Progenitor cell of endocrine pancreas (in vitro differentiated cells): ENCODE data around the gene CNTN1. TPM values are rescaled to one million over a fixed set of nuclear protein-coding genes. Genes with fewer than 3 reads are reported as not detected.
"Not testable (repeated sequence)": the region's sequence is repeated elsewhere in the genome, so short reads cannot be mapped to it uniquely, and the experiment has no call there.

Source experiments
- DNase-seq: peaks from one replicate; pipeline ENCODE4 v3.0.0; 2021; ENCODE audit warnings: low spot score; ENCODE audit not compliant: unreplicated experiment
- H3K27ac Mint-ChIP-seq: 2 replicates; pipeline ENCODE4 v1.8.0; 2021; ENCODE audit warnings: mild to moderate bottlenecking, moderate library complexity, mixed read lengths
- H3K27me3 Mint-ChIP-seq: 2 replicates; pipeline ENCODE4 v1.8.0; 2021; ENCODE audit warnings: mixed read lengths
- H3K36me3 Mint-ChIP-seq: 2 replicates; pipeline ENCODE4 v1.8.0; 2022; ENCODE audit warnings: mixed read lengths; ENCODE audit not compliant: insufficient read depth
- H3K4me1 Mint-ChIP-seq: 2 replicates; pipeline ENCODE4 v1.8.0; 2021; ENCODE audit warnings: low read depth, mixed read lengths
- H3K4me3 Mint-ChIP-seq: 2 replicates; pipeline ENCODE4 v1.8.0; 2021; ENCODE audit warnings: low read depth, mild to moderate bottlenecking, moderate library complexity, mixed read lengths
- H3K9me3 Mint-ChIP-seq: 2 replicates; pipeline ENCODE4 v1.8.0; 2021; ENCODE audit warnings: low read depth, mixed read lengths
- CTCF ChIP-seq: fragments of 200-600 bp; sonication (generic); IDR thresholded peaks from one replicate; pipeline ENCODE4 v1.5.0; 2021; ENCODE audit warnings: antibody characterized with exemption, mild to moderate bottlenecking; ENCODE audit not compliant: unreplicated experiment
- total RNA-seq: library from RNA; stranded (reverse); gene quantifications from 2 replicates; pipeline ENCODE4 v1.2.1, GENCODE V29; 2021

Gene CNTN1
- total RNA-seq, 1 donor from 2014 or later = 3.1 TPM

DNA sequence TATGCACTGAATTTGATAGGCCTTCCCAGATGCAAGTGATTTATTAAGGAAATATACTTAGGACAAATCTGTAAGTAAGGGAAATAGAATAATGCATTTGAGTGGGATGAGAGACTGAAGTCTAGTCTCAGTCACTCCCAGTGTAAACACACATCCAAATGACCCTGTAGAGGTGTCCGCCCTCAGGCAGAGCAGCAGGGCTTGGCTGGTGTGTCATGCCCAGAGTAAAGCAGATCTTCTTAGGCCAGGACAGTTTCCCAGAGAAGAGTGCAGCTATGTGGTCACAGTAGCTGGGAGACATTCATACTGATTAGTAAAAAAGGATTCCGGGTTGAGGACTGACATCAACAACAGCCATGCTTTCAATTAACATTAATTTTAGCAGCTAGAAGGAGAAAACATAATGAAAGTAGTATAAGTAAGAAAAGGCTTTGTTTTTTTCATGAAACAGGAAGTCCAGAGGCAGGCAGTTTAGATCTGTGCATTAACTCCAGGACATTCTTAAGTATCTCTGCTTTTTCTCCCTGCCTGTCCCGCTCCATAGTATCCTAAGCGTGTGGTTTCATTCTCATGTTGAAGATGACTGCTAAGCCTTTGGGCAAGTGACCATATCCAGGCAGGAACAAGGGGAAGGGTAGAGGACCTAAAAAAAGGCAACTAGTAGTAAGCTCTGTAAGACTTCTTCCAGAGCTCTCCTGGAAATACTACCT lies 35.7 kb downstream of the CNTN1 start:
- no peaks in the 10 kb centered on the region for H3K27me3 Mint-ChIP-seq
- no peaks in the 10 kb centered on the region for H3K9me3 Mint-ChIP-seq
- no peaks in the 10 kb centered on the region for H3K36me3 Mint-ChIP-seq
- no peak overlapping the region for H3K4me3 Mint-ChIP-seq
- no peak for TF ChIP-seq CTCF
- DNase-seq = no peak
- no peaks in the 10 kb centered on the region for H3K4me1 Mint-ChIP-seq
- H3K27ac Mint-ChIP-seq = no peak overlapping the region

GRCh38 chr12:40730281-40730680 lies 38.0 kb downstream of the CNTN1 start:
- no peaks in the 10 kb centered on the region for H3K36me3 Mint-ChIP-seq
- DNase-seq = no peak
- no peaks in the 10 kb centered on the region for H3K9me3 Mint-ChIP-seq
- H3K27ac Mint-ChIP-seq = no peak overlapping the region
- H3K4me1 Mint-ChIP-seq = no peaks in the 10 kb centered on the region
- no peaks in the 10 kb centered on the region for H3K27me3 Mint-ChIP-seq
- TF ChIP-seq CTCF = no peak
- H3K4me3 Mint-ChIP-seq = no peak overlapping the region

DNA sequence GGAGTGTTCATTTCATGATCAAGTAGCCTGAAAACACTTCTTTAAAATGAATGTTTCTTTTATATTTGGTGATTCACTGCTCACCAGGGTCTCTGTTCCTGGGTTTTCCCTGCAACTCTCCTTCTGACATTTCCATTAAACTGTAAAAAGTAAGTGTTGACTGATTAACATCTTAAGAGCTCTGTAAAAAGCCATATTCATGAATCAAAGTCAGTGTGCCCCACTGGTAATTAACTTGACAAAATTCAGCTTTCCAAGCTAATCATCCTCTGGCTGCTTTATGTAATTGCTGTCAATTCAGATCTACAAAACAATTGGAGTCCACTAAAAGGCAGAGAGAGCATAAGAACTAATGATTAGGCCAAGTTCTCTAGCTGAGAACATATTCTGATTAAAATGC lies 41.6 kb downstream of the CNTN1 start:
- Mint-ChIP-seq H3K36me3 (no peaks in the 10 kb centered on the region), H3K27ac (no peak overlapping the region), H3K27me3 (no peaks in the 10 kb centered on the region), H3K4me3 (no peak overlapping the region), H3K9me3 (no peaks in the 10 kb centered on the region), H3K4me1 (peaks cover 1% of the 10 kb centered on the region)
- DNase-seq = no peak
- no peak for TF ChIP-seq CTCF

DNA sequence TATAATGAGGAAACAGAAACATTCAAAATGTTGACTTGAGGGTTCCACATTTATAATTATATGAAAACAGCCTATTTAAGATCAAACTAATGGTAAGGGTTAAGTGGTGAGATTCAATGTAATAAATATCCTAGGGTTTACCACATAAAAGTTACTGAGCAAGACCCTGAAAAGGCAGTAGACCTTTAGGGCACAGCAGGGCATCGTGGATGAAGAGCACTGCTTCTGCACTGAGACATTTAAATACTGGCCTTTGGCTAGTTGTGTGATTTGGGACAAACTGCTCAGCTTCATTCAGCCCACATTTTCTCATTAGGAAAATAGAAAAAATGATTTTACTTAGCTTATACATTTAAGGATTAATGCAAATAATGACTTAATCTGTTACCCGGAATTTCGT lies 42.0 kb downstream of the CNTN1 start:
- Mint-ChIP-seq H3K4me3 (no peak overlapping the region), H3K36me3 (no peaks in the 10 kb centered on the region), H3K27ac (no peak overlapping the region)

DNA sequence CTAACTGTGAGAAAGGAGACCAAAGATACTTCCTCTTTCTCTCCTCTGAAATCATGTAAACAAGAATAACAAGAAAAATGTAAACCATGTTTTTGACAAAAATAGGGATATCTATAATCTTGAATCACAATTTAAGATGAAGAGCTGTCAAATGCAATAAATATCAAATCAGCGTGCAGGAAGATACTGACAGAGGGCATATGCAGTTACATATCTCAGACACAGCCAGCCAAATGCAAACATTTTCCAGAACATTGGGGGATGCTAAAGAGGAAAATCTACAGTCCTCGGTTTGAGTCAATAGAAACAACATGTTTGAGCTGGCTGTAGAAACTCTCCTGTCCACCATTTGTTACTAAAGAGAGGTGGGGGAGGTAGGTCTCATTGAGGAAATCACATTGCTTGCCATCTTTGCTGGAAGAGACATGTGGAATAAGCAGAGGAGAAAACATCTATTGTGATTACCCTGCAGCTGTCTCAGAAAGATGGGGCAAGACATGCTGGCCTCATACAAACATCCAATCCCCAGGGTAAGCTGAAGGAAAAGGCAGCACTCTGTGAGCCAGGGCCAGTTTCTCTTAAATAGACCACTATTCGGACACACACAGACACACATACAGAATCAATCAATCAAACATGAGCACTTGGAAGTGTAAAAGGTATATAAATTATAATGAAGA lies 43.5 kb downstream of the CNTN1 start:
- Mint-ChIP-seq H3K27ac (no peak overlapping the region), H3K27me3 (no peaks in the 10 kb centered on the region), H3K4me3 (no peak overlapping the region), H3K4me1 (peaks cover 1% of the 10 kb centered on the region), H3K9me3 (peaks cover 4% of the 10 kb centered on the region), H3K36me3 (no peaks in the 10 kb centered on the region)
- no peak for TF ChIP-seq CTCF
- DNase-seq = no peak

More for the DNA sequence above, 42.0 kb downstream of the CNTN1 start:
- Mint-ChIP-seq H3K4me1 (peaks cover 1% of the 10 kb centered on the region), H3K27me3 (no peaks in the 10 kb centered on the region), H3K9me3 (no peaks in the 10 kb centered on the region)
- no peak for DNase-seq
- no peak for TF ChIP-seq CTCF

DNA sequence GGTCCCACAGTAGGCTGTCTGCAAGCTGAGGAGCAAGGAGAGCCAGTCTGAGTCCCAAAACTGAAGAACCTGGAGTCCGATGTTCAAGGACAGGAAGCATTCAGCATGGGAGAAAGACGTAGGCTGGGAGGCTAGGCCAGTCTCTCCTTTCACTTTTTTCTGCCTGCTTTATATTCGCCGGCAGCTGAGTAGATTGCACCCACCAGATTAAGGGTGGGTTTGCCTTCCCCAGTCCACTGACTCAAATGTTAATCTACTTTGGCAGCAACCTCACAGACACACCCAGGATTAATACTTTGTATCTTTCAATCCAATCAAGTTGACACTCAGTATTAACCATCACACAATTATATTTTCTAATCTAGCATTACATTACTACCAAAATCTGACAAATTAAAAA lies 45.2 kb downstream of the CNTN1 start:
- not testable (repeated sequence) for H3K4me1 Mint-ChIP-seq, H3K36me3 Mint-ChIP-seq, H3K27me3 Mint-ChIP-seq, DNase-seq, H3K9me3 Mint-ChIP-seq, H3K4me3 Mint-ChIP-seq, H3K27ac Mint-ChIP-seq
